ENCODE measurements around the gene LANCL2.
"Not testable (repeated sequence)": the region's sequence is repeated elsewhere in the genome, so short reads cannot be mapped to it uniquely, and the experiment has no call there.

The LANCL2 gene

GRCh38 chr7:55361560-55361959 is 3.6 kb upstream of the LANCL2 start:
- DNase-seq (ENCODE audit: low read depth), result no peak

DNA sequence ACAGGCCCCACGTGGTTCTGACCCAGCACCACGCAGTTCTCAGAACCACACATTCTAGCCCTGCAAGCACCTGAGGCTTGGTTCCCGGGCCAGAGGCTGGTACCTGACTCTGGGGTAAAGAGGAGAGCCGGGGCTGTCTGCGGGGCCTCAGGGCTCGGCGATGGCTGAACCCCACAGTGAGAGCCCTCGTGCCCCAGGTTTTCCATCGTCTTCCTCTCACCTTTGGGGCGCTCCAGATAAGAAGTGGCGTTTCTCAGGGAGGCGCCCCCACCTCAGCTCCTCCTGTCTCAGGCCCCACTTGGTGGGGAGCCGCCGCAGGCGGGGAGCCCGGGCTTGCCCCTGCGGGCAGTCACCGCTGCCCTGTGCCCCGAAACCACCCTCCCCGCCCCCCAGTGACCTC is 2.2 kb upstream of the LANCL2 start:
- DNase-seq (ENCODE audit: low read depth), result no peak

GRCh38 chr7:55363386-55364170 is 1.6 kb upstream of the LANCL2 start:
- DNase-seq (ENCODE audit: low read depth), result no peak

GRCh38 chr7:55365675-55366460 is 731 bp downstream of the LANCL2 start:
- peak; percentile 94 for DNase-seq (ENCODE audit: low read depth)

DNA sequence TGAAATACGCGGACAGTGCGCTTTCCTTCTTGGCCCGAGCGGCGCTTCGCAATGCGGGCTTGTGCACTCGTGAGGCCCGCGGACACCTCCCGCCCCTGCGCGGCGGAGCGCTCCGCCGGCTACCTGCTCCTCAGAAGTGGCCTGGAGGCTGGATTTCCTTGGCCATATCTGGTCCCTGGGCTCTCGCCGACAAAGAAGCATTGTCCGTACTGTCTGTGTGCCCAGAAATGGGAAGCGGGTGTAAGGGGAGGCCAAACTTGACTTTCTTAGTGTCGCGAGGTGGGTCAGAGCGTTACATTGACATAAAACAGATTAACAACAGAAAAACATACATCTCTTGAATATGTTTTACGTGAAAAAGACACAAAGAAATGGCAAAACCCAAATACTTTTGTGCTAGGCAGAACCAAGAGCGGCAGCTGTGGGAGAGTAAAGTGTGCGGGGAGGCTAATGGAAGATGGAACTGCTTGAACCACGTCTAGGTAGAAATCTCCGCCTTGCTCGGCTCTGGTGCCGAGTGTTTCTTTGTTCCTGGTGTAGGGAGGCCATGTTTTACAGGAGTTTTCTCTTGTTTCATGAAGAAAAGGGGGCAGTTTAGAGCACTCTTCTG is 1.4 kb downstream of the LANCL2 start:
- no peak for DNase-seq (ENCODE audit: low read depth)

- DNase-seq (ENCODE audit: low read depth), result no peak
These were observed 2.2 kb downstream of the LANCL2 start for GRCh38 chr7:55367283-55367840.

DNA sequence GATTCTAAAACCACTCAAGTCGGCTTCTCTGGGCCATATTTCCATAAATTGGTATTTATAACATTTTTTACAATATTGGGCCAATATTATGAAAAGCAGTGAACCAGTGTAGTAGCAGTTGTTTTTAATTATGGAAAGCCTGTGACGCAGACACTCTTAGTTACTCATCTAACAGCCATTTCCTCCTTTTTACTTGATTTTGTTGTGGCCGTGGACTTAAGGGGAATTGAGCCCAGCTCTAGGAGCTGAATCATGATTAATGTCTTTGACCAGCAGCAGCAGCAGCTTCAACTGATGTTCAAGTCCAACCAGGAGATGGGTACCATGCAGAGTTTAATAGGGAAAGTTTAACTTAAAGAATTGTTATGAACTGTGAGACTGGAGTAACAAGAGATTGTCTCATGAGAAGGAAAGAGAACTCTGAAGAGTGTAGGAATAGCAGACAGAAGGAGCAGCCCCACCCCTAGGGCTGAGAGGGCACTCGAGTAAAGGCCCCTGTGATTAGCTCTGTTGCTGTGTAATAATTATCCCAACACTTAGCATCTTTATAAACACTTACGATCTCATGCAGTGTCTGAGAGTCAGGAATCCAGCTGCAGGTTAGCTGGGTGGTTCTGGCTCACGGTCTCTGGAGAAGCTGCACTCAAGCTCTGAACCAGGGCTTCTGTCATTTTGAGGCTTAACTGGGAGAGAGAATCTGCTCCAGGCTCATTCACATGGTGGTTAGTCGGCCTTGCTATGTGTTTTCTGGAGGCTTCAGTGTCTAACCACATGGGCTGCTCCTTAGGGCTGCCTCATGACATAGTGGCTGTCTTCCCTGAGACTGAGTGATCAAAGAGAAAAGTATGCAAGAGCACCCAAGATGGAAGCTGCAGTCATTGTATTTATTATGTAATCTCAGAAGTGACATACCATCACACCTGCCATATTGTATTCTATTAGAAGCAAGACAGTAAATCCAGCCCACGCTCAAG is 4.6 kb downstream of the LANCL2 start:
- DNase-seq (ENCODE audit: low read depth), result no peak

DNA sequence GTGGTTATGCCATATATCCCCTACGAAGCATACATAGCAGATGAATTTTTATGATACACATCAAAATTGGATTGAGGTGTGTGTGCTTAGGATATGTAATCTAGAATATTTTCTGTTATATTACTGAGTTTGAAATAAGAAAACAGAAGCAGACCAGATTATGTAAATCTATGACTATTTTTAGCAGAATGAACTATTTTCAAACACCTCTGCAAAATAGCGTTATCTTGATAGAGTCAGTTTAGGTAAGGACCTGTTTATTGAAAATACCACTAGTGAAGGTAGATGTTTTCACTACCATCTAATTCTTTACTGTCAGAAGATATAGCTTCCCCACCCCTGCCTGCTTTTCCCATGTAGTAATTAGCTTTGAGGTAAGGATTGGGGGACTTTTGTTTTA is 9.1 kb downstream of the LANCL2 start:
- DNase-seq (ENCODE audit: low read depth), result no peak

DNA sequence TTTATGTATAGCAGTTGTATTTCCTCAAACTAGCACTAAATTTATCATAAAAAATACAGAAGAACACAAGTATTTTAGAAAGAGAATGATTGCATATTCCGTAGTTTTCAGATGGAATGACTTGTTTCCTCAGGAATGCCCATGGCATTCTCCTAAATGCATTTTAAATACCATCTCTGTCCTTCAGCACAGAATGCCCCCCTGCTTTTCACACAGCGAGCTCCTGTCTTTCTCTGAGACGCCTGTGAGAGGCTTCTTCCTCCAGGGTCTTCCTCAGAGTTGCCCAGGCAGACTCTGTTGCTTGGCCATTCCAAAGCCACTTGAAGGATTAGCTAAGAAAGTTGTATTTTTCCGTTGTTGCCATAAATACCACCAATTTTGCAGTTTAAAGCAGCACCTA is 10.1 kb downstream of the LANCL2 start:
- DNase-seq (ENCODE audit: low read depth), result no peak

- no peak for DNase-seq (ENCODE audit: low read depth)
These were observed 12.2 kb downstream of the LANCL2 start for GRCh38 chr7:55377162-55377817.

DNA sequence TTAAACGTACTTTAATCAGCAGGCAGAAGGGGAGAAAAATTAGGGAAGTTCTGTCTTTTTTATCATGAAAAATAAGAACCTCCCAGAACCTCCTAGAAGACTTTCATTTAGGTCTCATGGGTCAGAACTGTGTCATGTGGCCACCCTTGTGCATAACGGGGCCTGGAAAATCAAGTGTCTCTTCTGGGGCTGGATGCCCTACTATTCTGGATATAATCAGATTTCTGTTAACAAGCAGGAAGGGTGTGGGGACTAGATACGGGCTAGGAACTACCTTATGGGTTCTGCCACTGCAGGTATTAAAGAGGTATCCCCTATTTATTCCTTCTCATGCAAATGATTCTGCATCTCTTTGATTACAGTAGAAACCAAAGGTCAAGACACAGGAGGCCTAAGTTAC is 14.1 kb downstream of the LANCL2 start:
- no peak for DNase-seq (ENCODE audit: low read depth)

DNA sequence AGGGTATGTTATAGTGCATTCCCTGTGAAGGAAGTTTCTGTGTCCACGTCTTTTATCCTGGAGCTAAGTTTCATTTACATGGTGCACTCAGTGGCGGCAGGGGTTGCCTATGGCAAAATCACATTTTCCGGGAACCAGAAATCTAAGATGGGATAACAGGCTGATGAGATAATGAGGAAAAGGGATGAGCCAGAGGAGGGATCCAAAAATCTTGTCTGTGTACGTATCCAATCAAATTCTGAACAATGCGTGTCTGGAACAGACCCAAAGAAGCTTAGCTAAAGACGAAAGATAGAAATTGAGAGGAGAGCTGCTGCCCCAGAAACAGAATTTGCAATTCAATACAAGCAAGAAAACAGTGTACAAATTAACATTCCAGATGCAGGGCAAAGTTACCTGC is 16.1 kb downstream of the LANCL2 start:
- no peak for DNase-seq (ENCODE audit: low read depth)

DNA sequence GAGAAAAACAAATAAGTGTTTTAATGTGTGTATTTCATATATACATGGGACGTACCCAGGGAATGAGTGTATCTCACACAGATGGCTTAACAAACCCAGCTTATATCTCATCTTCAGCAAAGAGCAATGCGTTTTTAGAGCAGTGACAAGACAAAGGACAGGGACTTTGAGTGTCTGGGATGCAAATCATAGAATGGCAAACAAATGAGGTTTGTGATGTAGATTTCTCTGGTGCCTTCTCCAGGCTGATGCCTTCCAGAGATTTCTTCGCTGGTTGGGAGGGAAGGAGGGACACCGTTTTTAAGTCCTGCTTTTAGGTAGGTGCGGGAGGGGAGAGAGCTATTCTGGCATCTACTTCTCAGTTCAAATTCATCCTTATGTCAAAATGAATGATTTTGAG is 16.6 kb downstream of the LANCL2 start:
- DNase-seq (ENCODE audit: low read depth), result no peak

DNA sequence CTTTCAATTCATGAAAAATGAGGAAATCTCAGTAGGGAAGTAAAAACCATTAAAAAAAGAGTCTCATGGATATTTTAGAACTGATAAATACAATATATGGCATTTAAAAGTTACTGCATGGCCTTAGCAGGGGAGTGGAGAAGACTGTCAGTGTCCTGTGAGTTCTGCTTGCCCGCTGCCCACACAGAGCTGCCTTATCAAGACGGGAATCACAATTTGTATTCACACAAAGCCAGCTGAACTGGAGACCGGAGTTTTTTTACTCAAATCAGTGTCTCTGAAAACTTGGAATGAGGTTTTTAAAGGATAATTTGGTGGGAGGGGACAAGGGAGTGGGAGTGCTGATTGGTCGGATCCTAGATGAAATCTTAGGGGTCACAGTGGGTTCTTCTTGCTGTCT is 17.1 kb downstream of the LANCL2 start:
- no peak for DNase-seq (ENCODE audit: low read depth)

- DNase-seq (ENCODE audit: low read depth), result no peak
These were observed 21.4 kb downstream of the LANCL2 start for GRCh38 chr7:55386541-55386940.

- no peak for DNase-seq (ENCODE audit: low read depth)
These were observed 22.2 kb downstream of the LANCL2 start for GRCh38 chr7:55387062-55387965.

- DNase-seq (ENCODE audit: low read depth), result no peak
These were observed 31.2 kb downstream of the LANCL2 start for GRCh38 chr7:55396233-55396785.

DNA sequence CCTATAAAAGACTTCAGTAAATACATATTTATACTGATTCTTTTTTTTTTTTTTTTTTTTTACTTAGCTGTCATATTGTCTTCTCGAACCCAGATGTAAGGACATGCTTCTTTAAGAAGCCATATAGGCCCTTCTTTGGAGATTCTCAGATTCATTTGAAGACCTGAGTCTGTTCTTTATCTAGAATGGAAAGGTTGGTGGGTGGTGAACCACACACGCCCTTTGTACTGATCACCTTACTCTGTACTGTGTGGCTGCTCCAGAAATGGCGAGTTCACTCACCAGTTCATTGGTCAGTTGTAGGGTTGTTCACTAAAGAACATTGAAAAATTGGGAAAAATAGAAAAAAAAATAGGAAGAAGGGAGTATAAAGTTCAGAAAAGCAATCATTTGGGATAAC is 32.5 kb downstream of the LANCL2 start:
- DNase-seq (ENCODE audit: low read depth), result no peak

- no peak for DNase-seq (ENCODE audit: low read depth)
These were observed 35.1 kb downstream of the LANCL2 start for GRCh38 chr7:55400191-55400590.

DNA sequence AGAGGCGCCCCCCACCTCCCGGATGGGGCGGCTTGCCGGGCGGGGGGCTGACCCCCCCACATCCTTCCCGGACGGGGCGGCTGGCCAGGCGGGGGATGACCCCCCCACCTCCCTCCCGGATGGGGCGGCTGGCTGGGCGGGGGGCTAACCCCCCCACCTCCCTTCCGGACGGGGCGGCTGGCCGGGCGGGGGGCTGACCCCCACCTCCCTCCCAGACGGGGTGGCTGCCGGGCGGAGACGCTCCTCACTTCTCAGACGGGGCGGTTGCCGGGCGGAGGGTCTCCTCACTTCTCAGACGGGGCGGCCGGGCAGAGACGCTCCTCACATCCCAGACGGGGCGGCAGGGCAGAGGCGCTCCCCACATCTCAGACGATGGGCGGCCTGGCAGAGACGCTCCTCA is 37.4 kb downstream of the LANCL2 start:
- not testable (repeated sequence) for DNase-seq (ENCODE audit: low read depth)

Data from T follicular helper cell (primary cell).